Subcutaneous adipose tissue (tissue), 4 donors: ENCODE data around the gene MSANTD3. TPM values are rescaled to one million over a fixed set of nuclear protein-coding genes. Genes with fewer than 3 reads are reported as not detected.

Experiments
- total RNA-seq, 4 donors: library from RNA; depleted of rRNA; stranded (reverse); fragments of >200 nt; gene quantifications; one replicate each; pipeline ENCODE4 v1.1.0, GENCODE V29; 2016
- TF ChIP-seq, protein P1 (sequence below): fragments of 450-650 bp; IDR thresholded peaks from one replicate; pipeline ENCODE4 v1.5.1; 2016; ENCODE audit warnings: low read depth, mild to moderate bottlenecking, control low read depth, antibody characterized with exemption, moderate library complexity

The MSANTD3 gene
- total RNA-seq, 4 donors from 2014 or later, result 9.0 to 17.4 (median 14.7) TPM

DNA sequence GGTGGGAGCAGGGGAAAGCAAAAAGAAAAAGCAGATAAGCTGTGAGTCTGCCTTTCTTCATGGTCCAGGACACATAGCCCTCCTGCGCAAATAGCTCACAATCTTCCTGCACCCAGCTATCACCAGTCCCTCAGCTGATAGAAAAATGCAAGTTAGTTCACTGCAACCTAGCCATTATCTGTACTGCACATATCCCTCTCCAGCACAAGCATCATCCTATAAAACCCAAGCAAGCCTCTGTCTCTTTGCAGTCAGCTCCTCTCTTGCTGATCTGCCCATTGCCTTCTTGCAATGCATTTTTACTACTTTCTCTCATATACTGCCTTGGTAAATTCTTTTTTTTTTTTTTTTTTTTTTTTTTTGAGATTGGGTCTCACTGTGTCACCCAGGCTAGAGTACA is 20.0 kb upstream of the MSANTD3 start:
- TF ChIP-seq, protein P1, sequence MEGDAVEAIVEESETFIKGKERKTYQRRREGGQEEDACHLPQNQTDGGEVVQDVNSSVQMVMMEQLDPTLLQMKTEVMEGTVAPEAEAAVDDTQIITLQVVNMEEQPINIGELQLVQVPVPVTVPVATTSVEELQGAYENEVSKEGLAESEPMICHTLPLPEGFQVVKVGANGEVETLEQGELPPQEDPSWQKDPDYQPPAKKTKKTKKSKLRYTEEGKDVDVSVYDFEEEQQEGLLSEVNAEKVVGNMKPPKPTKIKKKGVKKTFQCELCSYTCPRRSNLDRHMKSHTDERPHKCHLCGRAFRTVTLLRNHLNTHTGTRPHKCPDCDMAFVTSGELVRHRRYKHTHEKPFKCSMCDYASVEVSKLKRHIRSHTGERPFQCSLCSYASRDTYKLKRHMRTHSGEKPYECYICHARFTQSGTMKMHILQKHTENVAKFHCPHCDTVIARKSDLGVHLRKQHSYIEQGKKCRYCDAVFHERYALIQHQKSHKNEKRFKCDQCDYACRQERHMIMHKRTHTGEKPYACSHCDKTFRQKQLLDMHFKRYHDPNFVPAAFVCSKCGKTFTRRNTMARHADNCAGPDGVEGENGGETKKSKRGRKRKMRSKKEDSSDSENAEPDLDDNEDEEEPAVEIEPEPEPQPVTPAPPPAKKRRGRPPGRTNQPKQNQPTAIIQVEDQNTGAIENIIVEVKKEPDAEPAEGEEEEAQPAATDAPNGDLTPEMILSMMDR, result no peak

DNA sequence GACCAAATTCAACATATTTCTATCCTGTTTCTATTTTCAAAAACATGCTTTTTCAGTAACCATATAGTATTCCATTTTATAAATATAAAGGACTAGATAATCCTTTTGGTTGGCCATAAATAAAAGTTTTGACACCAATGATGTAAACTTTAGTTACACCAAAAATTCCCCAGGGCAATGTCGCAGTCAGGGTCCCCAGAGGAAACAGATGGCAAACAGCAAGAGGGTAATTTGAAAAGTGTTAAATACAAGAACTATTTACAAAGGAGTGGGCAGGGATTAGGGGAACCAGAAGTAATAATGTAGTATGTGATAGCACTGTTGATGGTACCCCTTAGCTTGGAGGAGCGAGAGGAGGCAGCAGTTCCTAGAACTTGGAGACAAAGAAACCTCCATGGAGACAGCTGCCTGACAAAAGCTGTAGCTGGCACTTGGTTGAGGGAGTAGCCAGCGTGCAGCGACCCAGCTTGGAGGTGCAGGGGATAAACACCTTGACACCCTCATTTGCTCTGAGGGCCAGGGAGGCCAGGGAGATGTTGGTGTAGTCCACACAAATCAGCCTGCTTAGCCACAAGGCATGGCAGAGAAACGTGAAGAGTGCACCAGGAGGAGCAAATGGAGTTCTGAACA is 18.3 kb upstream of the MSANTD3 start:
- TF ChIP-seq, protein P1, result no peak

- TF ChIP-seq, protein P1, result no peak
These were observed 17.8 kb upstream of the MSANTD3 start for GRCh38 chr9:100409176-100409556.

DNA sequence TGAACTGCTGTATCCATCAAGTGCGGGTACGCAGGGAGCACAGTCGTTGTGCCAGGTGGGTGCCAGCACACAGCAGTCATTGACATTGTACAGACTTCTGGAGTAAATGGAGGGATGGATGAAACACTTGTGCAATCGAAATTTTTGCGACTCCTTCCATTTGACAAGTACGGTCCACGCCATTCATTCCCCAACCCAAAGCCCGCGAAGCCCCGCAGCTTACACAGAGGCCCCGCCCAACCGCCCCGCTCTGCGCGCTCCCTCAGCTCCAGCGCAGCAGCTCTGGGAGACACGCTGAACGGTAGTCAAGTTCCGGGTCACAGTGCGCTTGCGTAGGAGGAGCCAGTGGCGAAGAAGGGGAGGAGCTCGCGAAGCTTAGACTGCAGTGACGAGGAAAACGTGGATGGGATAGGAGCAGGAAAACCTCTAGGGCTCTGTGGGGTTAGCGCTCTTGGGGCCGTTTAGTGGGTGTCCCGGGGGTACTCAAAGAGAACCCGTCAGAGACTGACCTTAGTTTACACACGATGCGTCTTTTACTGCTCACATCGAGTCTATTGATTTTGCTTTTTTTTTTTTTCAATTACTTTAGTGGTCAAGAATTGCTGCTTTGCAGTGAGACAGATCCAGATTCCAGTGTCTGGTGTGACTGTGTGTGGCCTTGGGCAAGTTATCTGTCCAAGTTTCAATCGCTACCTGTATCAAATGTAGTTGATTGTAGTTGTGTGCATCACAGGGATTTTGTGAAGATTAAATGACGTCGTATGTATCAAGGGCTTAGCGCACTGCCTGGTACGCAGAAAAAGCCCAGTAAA is 15.3 kb upstream of the MSANTD3 start:
- TF ChIP-seq, protein P1, result no peak

DNA sequence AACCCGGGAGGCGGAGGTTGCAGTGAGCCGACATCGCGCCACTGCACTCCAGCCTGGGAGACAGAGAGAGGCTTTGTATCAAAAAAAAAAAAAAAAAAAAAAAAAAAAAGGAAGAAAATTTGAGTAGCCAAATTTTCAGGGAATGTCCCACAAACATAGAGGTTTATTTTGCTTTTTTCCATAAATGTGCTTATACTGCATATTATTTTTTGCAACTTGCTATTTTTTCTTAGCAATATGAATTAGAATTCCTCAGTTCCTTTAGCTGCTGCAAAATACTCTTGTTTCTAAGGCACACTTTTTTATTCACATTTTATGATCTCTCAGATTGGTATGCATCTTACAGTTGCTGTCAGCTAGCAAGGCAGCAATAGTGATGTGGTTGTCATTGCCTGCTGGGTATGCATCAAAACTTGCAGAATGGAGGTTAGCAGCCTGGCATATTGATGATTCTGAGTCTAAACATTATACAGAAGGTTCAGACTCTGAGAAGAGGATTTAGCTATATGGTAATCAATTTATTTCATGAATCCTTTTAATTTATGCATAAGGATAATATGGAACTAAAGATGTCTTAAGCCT is 13.0 kb upstream of the MSANTD3 start:
- TF ChIP-seq, protein P1, result no peak

- TF ChIP-seq, protein P1, result no peak
These were observed 9.1 kb upstream of the MSANTD3 start for GRCh38 chr9:100417815-100418214.

DNA sequence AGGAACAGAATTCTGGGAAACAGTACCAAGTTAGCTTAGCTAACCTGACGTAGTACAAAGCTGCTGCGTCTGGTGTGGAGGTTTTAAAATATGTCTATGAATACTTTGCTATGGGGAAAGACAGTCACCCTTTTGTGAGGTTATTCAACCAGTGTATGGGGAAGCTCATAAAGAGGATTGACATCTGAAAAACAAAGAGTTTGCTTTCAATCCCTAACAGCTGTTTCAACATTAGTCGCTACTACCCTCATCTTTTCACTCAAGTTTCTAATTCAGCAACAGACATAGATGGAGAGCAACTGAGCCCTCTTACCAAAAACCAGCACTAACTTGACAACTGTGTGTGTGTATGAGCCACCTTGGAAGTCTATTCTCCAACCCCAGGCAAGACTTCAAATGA is 7.8 kb upstream of the MSANTD3 start:
- TF ChIP-seq, protein P1, result no peak
